Activated CD4-positive, alpha-beta memory T cell treated with anti-CD3 and anti-CD28 coated beads, Interleukin-2, amount 10 ng/mL, durations not matched to agents 7 days and 5 days (primary cell): Measurements from ENCODE around the gene PNMA6E. TPM values are rescaled to one million over a fixed set of nuclear protein-coding genes. Genes with fewer than 3 reads are reported as not detected.

Experiments used
- CTCF ChIA-PET: fragments of 350-600 bp; sonication (Branson Sonifier 250); formaldehyde crosslinking; loops from one replicate; lab custom pipeline; 2021; ENCODE audit warnings: antibody characterized with exemption, inconsistent platforms; lab: Charles Lee
- POLR2A ChIA-PET: fragments of 350-600 bp; sonication (Branson Sonifier 250); formaldehyde crosslinking; loops from one replicate; lab custom pipeline; 2021; ENCODE audit warnings: antibody characterized with exemption; lab: Charles Lee
- DNase-seq: peaks from one replicate; pipeline ENCODE4 v3.0.0-alpha.2; 2020
- H3K27ac Mint-ChIP-seq: one replicate; pipeline ENCODE4 v1.8.0; 2021; ENCODE audit warnings: mild to moderate bottlenecking, mixed read lengths
- H3K27me3 Mint-ChIP-seq: one replicate; pipeline ENCODE4 v1.8.0; 2021; ENCODE audit warnings: mixed read lengths
- H3K36me3 Mint-ChIP-seq: one replicate; pipeline ENCODE4 v1.8.0; 2021; ENCODE audit warnings: low read depth, mixed read lengths
- H3K4me1 Mint-ChIP-seq: one replicate; pipeline ENCODE4 v1.8.0; 2021; ENCODE audit warnings: mixed read lengths
- H3K4me3 Mint-ChIP-seq: one replicate; pipeline ENCODE4 v1.8.0; 2021; ENCODE audit warnings: mild to moderate bottlenecking, mixed read lengths
- H3K9me3 Mint-ChIP-seq: one replicate; pipeline ENCODE4 v1.8.0; 2021; ENCODE audit warnings: mixed read lengths
- total RNA-seq, 2 experiments: library from RNA; stranded (reverse); gene quantifications; one replicate each; pipeline ENCODE4 v1.2.3, GENCODE V29; 2021

The PNMA6E gene
- total RNA-seq, 2 experiments from 2014 or later, result not detected

DNA sequence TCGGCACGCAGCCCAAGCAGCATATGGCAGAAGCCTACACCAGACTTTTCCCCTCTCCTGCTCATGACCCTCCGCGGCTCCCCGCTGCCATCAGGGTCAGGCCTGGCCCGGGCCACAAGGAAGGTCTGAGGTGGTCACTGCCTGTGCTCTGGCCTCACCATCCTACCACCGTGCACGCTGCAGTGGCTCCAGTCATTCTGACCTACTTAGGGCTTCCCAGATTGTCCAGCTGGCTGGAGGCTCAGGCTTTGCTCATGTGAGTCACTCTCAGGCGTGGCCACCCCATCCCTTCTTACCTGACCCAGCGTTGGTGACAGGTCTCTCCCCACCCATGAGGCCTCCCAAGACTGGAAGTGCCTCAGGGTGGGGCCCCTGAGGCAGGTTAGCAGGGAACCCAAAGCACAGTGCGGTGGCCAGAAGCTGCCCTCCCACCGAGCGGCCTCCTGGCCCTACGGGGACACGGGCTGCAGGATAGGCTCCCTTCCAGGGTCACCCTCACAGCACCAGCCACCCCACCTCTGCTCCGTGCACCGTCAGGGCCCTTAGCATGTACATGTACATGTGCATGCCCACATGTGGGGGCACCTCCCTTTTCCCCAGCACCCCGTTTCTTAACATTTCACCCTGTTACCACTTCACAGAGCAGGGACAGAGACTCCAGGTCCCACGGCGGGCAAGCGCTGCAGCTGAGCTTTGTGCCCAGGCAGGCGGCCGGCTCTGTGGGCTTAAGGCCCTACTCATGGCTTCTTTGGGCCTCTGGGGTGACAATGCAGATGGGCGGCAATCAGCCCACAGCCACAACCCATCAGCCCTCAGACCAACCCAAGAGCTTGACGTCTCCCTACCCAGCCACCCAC is 42.6 kb upstream of the PNMA6E start:
- Mint-ChIP-seq H3K27ac (no peak overlapping the region), H3K36me3 (no peaks in the 10 kb centered on the region), H3K27me3 (peaks cover 5% of the 10 kb centered on the region), H3K9me3 (no peaks in the 10 kb centered on the region), H3K4me3 (no peak overlapping the region), H3K4me1 (no peaks in the 10 kb centered on the region)
- DNase-seq, result no peak
- CTCF ChIA-PET, result no interaction called here
- POLR2A ChIA-PET, result no interaction called here

GRCh38 chrX:153442463-153442862 is 41.3 kb upstream of the PNMA6E start:
- Mint-ChIP-seq H3K4me3 (no peak overlapping the region), H3K27ac (no peak overlapping the region)
- POLR2A ChIA-PET, result no interaction called here

GRCh38 chrX:153441981-153442380 is 40.8 kb upstream of the PNMA6E start:
- H3K27ac Mint-ChIP-seq, result no peak overlapping the region
- H3K36me3 Mint-ChIP-seq, result no peaks in the 10 kb centered on the region
- ChIA-PET CTCF (no interaction called here), POLR2A (no interaction called here)
- H3K27me3 Mint-ChIP-seq, result peaks cover 10% of the 10 kb centered on the region
- no peak for DNase-seq
- no peaks in the 10 kb centered on the region for H3K4me1 Mint-ChIP-seq
- no peaks in the 10 kb centered on the region for H3K9me3 Mint-ChIP-seq
- no peak overlapping the region for H3K4me3 Mint-ChIP-seq

More at GRCh38 chrX:153442463-153442862, 41.3 kb upstream of the PNMA6E start:
- H3K9me3 Mint-ChIP-seq, result no peaks in the 10 kb centered on the region
- no peaks in the 10 kb centered on the region for H3K36me3 Mint-ChIP-seq
- H3K27me3 Mint-ChIP-seq, result peaks cover 10% of the 10 kb centered on the region
- CTCF ChIA-PET, result no interaction called here
- no peak for DNase-seq
- H3K4me1 Mint-ChIP-seq, result no peaks in the 10 kb centered on the region

DNA sequence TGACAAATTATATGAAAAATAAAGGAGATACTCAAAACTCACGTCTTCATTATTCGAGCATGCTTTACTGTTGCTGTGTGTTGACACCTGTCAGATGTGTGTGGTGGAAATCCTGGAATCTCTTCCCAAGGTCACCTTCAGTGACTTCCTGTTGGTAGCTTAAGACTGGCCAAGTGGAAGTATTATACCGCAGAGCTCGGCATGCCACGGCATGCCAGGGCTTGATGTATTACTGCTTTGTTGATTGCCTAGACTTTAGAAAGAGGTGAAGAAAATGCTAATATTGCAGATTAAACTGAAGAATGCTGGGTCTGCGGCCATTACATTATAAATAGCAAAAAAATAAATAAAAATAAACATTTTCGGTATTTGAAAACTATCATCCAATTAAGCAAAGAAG is 40.1 kb upstream of the PNMA6E start:
- DNase-seq, result no peak
- Mint-ChIP-seq H3K27ac (no peak overlapping the region), H3K9me3 (no peaks in the 10 kb centered on the region), H3K4me3 (no peak overlapping the region), H3K27me3 (peaks cover 12% of the 10 kb centered on the region), H3K4me1 (no peaks in the 10 kb centered on the region), H3K36me3 (no peaks in the 10 kb centered on the region)
- POLR2A ChIA-PET, result no interaction called here
- CTCF ChIA-PET, result interaction anchor here (1.0 to 1.1 kb wide), 2 partner anchors 30 to 158 kb away, joined by 3 read pairs; partner anchors contain the start of gene HAUS7

- CTCF ChIA-PET, result interaction anchor here (1.0 to 1.1 kb wide), 2 partner anchors 30 to 159 kb away, joined by 3 read pairs; partner anchors contain the start of gene HAUS7
- no peak overlapping the region for H3K27ac Mint-ChIP-seq
- H3K27me3 Mint-ChIP-seq, result peaks cover 12% of the 10 kb centered on the region
- no peaks in the 10 kb centered on the region for H3K36me3 Mint-ChIP-seq
- no peak for DNase-seq
- H3K9me3 Mint-ChIP-seq, result no peaks in the 10 kb centered on the region
- POLR2A ChIA-PET, result no interaction called here
- no peak overlapping the region for H3K4me3 Mint-ChIP-seq
- H3K4me1 Mint-ChIP-seq, result no peaks in the 10 kb centered on the region
Measured at GRCh38 chrX:153440556-153441135, 39.5 kb upstream of the PNMA6E start.

GRCh38 chrX:153439977-153440376 is 38.8 kb upstream of the PNMA6E start:
- no peak for DNase-seq
- Mint-ChIP-seq H3K9me3 (no peaks in the 10 kb centered on the region), H3K4me1 (no peaks in the 10 kb centered on the region), H3K27ac (no peak overlapping the region), H3K27me3 (peaks cover 12% of the 10 kb centered on the region), H3K36me3 (no peaks in the 10 kb centered on the region), H3K4me3 (no peak overlapping the region)
- ChIA-PET CTCF (no interaction called here), POLR2A (no interaction called here)

- Mint-ChIP-seq H3K27ac (no peak overlapping the region), H3K27me3 (peaks cover 12% of the 10 kb centered on the region), H3K9me3 (no peaks in the 10 kb centered on the region), H3K4me3 (no peak overlapping the region), H3K36me3 (no peaks in the 10 kb centered on the region), H3K4me1 (no peaks in the 10 kb centered on the region)
- CTCF ChIA-PET, result interaction anchor here (0.5 to 1.7 kb wide), 2 partner anchors 32 to 65 kb away, joined by 6 to 9 read pairs; partner anchors contain the start of gene HAUS7
- POLR2A ChIA-PET, result no interaction called here
- DNase-seq, result no peak
Measured at GRCh38 chrX:153438532-153438931, 37.4 kb upstream of the PNMA6E start.

DNA sequence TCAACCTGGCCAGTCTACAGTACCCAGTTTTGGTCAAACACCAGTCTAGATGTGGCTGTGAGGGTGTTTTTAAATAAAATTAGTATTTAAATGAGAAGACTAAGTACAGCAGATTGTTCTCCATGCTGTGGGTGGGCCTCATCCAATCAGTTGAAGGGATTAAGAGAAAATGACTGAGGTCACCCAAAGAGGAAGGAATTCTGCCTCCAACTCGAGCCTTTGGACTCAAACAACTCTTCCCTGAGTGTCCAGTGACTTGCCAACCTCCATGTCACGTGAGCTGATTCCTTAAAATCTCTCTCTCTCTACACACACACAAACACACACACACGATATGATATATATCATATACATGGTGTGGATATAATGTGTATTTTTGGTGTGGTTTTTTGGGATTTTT is 34.7 kb upstream of the PNMA6E start:
- no peaks in the 10 kb centered on the region for H3K4me1 Mint-ChIP-seq
- H3K27ac Mint-ChIP-seq, result no peak overlapping the region
- DNase-seq, result no peak
- H3K4me3 Mint-ChIP-seq, result no peak overlapping the region
- H3K9me3 Mint-ChIP-seq, result no peaks in the 10 kb centered on the region
- ChIA-PET CTCF (no interaction called here), POLR2A (no interaction called here)
- no peaks in the 10 kb centered on the region for H3K36me3 Mint-ChIP-seq
- H3K27me3 Mint-ChIP-seq, result peaks cover 12% of the 10 kb centered on the region

- H3K27ac Mint-ChIP-seq, result no peak overlapping the region
- ChIA-PET POLR2A (no interaction called here), CTCF (no interaction called here)
- no peak for DNase-seq
- H3K4me3 Mint-ChIP-seq, result no peak overlapping the region
- no peaks in the 10 kb centered on the region for H3K36me3 Mint-ChIP-seq
- H3K27me3 Mint-ChIP-seq, result peaks cover 9% of the 10 kb centered on the region
- H3K4me1 Mint-ChIP-seq, result no peaks in the 10 kb centered on the region
- H3K9me3 Mint-ChIP-seq, result no peaks in the 10 kb centered on the region
Measured at GRCh38 chrX:153434801-153435200, 33.7 kb upstream of the PNMA6E start.

GRCh38 chrX:153433781-153434285 is 32.7 kb upstream of the PNMA6E start:
- CTCF ChIA-PET, result interaction anchor here (0.8 kb wide), 1 partner anchor 20 kb away, joined by 3 read pairs; no protein-coding TSS in a partner anchor
- Mint-ChIP-seq H3K36me3 (no peaks in the 10 kb centered on the region), H3K27ac (no peak overlapping the region), H3K9me3 (no peaks in the 10 kb centered on the region), H3K4me1 (no peaks in the 10 kb centered on the region), H3K27me3 (peaks cover 8% of the 10 kb centered on the region), H3K4me3 (no peak overlapping the region)
- POLR2A ChIA-PET, result no interaction called here
- no peak for DNase-seq

GRCh38 chrX:153433161-153433680 is 32.1 kb upstream of the PNMA6E start:
- H3K27ac Mint-ChIP-seq, result no peak overlapping the region
- no peaks in the 10 kb centered on the region for H3K36me3 Mint-ChIP-seq
- H3K27me3 Mint-ChIP-seq, result peaks cover 2% of the 10 kb centered on the region
- DNase-seq, result no peak
- no peak overlapping the region for H3K4me3 Mint-ChIP-seq
- no peaks in the 10 kb centered on the region for H3K9me3 Mint-ChIP-seq
- CTCF ChIA-PET, result interaction anchor here (0.8 kb wide), 1 partner anchor 20 kb away, joined by 3 read pairs; no protein-coding TSS in a partner anchor
- POLR2A ChIA-PET, result no interaction called here
- no peaks in the 10 kb centered on the region for H3K4me1 Mint-ChIP-seq

GRCh38 chrX:153430796-153431195 is 29.6 kb upstream of the PNMA6E start:
- no peak overlapping the region for H3K27ac Mint-ChIP-seq
- H3K9me3 Mint-ChIP-seq, result no peaks in the 10 kb centered on the region
- DNase-seq, result no peak
- POLR2A ChIA-PET, result no interaction called here
- no peak overlapping the region for H3K4me3 Mint-ChIP-seq
- H3K4me1 Mint-ChIP-seq, result no peaks in the 10 kb centered on the region
- H3K36me3 Mint-ChIP-seq, result no peaks in the 10 kb centered on the region
- no peaks in the 10 kb centered on the region for H3K27me3 Mint-ChIP-seq
- CTCF ChIA-PET, result no interaction called here

GRCh38 chrX:153426204-153426603 is 25.1 kb upstream of the PNMA6E start:
- no peaks in the 10 kb centered on the region for H3K9me3 Mint-ChIP-seq
- no peak for DNase-seq
- no peak overlapping the region for H3K4me3 Mint-ChIP-seq
- no peaks in the 10 kb centered on the region for H3K36me3 Mint-ChIP-seq
- no peaks in the 10 kb centered on the region for H3K4me1 Mint-ChIP-seq
- ChIA-PET CTCF (no interaction called here), POLR2A (no interaction called here)
- no peak overlapping the region for H3K27ac Mint-ChIP-seq
- no peaks in the 10 kb centered on the region for H3K27me3 Mint-ChIP-seq
